Left lung (tissue), 10 donors: ENCODE results near the gene CRYBG3. TPM values are rescaled to one million over a fixed set of nuclear protein-coding genes. Genes with fewer than 3 reads are reported as not detected.

ENCODE experiments used
- ATAC-seq: fragments of 200-7000 bp; cut with Tn5 transposase; one replicate; pipeline ENCODE4 v1.9.1; 2020; ENCODE audit warnings: moderate library complexity
- DNase-seq, 4 donors: peaks; one replicate each; pipeline ENCODE4 v3.0.0-alpha.2; 2013 to 2020
- H3K27ac ChIP-seq, 2 donors: fragments of 200-600 bp; sonication (generic) in 1 of 2; one replicate each; pipeline versions ENCODE4 v1.5.0 to v1.8.0; 2020 to 2021
- H3K27me3 ChIP-seq, 2 donors: fragments of 200-600 bp; sonication (generic) in 1 of 2; one replicate each; pipeline versions ENCODE4 v1.5.0 to v1.8.0; 2020 to 2021
- H3K36me3 ChIP-seq, 2 donors: fragments of 200-600 bp; sonication (generic) in 1 of 2; one replicate each; pipeline versions ENCODE4 v1.5.0 to v1.8.0; 2020 to 2021
- H3K4me1 ChIP-seq, 2 donors: fragments of 200-600 bp; one replicate each; pipeline ENCODE4 v1.8.0; 2021
- H3K4me3 ChIP-seq, 2 donors: fragments of 200-600 bp; sonication (generic) in 1 of 2; one replicate each; pipeline versions ENCODE4 v1.5.0 to v1.8.0; 2020 to 2021; ENCODE audit warnings: mild to moderate bottlenecking in 1 of 2
- H3K9me3 ChIP-seq, 2 donors: fragments of 200-600 bp; sonication (generic) in 1 of 2; one replicate each; pipeline versions ENCODE4 v1.5.0 to v1.8.0; 2020 to 2021
- intact Hi-C, 2 donors: fragments of 100-400 bp; cut with DNase I; formaldehyde crosslinking; loops; one replicate each; pipeline versions ENCODE4 v1.11.2 to v1.14.2; 2022
- polyA plus RNA-seq, 6 donors: library from polyadenylated mRNA; unstranded; fragments of 120-200 nt; gene quantifications; one replicate each; pipeline ENCODE4 v1.2.1, GENCODE V29; 2013; ENCODE audit not compliant: insufficient read length in 6 of 6
- total RNA-seq, 2 donors: library from RNA; stranded (reverse); fragmentation: NEBNext Ultra II Directional; extraction: Animal tissue kit (Norgen Biotek cat#: 25700); gene quantifications; one replicate each; pipeline ENCODE4 v1.2.1, GENCODE V29; 2021
- TF ChIP-seq, protein P1 (sequence below), 2 donors: fragments of 200-600 bp; sonication (generic) in 1 of 2; IDR thresholded peaks; one replicate each; pipeline versions ENCODE4 v1.5.0 to v1.8.0; 2021; ENCODE audit warnings: antibody characterized with exemption in 2 of 2
- donor health status: DM: no; HTN: yes; CAD: no.
- donor health status: DM: no; HTN: no; CAD: no.

Gene CRYBG3
- total and polyA plus RNA-seq, 8 donors, result 24.2 to 38.4 (median 31.6) TPM

DNA sequence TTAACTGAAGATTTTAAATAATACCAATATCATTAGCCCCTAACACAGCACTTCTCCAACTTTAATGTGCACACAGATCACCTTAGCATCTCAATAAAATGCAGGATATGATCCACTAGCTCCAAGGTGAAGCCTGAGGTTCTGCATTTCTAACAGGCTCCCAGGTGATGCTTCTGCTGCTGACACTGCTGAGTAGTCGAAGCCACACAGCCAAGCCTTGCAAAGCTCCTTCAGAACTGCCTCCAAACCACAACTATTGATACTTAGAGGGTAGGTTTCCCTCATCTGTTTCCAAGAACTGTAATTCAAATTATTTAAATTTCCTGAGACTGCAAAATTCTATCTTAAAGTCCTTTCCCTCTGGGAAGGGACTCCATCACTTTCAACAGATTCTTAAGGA, 146.6 kb downstream of the CRYBG3 start:
- peaks cover 0 to 16% of the 10 kb centered on the region in 2 donors for H3K36me3 ChIP-seq
- DNase-seq (no peak), ATAC-seq (no peak)
- intact Hi-C loops, result no loop called here
- H3K9me3 ChIP-seq, result no peaks in the 10 kb centered on the region
- H3K27me3 ChIP-seq, result no peaks in the 10 kb centered on the region
- peaks cover 0 to 22% of the 10 kb centered on the region in 2 donors for H3K4me1 ChIP-seq
- H3K4me3 ChIP-seq, result no peak overlapping the region
- TF ChIP-seq, protein P1, sequence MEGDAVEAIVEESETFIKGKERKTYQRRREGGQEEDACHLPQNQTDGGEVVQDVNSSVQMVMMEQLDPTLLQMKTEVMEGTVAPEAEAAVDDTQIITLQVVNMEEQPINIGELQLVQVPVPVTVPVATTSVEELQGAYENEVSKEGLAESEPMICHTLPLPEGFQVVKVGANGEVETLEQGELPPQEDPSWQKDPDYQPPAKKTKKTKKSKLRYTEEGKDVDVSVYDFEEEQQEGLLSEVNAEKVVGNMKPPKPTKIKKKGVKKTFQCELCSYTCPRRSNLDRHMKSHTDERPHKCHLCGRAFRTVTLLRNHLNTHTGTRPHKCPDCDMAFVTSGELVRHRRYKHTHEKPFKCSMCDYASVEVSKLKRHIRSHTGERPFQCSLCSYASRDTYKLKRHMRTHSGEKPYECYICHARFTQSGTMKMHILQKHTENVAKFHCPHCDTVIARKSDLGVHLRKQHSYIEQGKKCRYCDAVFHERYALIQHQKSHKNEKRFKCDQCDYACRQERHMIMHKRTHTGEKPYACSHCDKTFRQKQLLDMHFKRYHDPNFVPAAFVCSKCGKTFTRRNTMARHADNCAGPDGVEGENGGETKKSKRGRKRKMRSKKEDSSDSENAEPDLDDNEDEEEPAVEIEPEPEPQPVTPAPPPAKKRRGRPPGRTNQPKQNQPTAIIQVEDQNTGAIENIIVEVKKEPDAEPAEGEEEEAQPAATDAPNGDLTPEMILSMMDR (IDR thresholded peaks at IDR 0.05), result no peak
- H3K27ac ChIP-seq, result no peak overlapping the region

GRCh38 chr3:97969541-97969940, 147.7 kb downstream of the CRYBG3 start:
- no peak for DNase-seq
- intact Hi-C loops, result no loop called here

DNA sequence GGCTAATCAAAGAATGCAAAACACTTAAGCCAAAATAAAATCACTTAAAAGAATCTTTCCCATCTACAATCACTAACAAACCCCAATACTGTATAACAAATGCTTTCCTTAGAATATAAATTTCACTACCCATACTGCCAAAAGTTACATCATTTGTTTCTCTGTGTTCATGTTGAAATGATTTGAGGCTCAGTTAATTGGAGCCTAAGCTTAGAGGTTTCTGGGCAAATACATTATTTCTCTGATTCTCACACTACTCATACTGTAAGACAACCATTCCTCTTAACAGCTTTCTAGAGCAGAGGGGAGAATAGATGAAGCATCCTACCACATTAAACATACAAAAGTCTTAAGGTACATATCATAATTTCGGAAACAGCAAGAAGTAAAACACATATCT, 148.3 kb downstream of the CRYBG3 start:
- Histone ChIP-seq H3K36me3 (peaks cover 0 to 16% of the 10 kb centered on the region in 2 donors), H3K27me3 (no peaks in the 10 kb centered on the region), H3K9me3 (no peaks in the 10 kb centered on the region), H3K4me1 (peaks cover 0 to 22% of the 10 kb centered on the region in 2 donors), H3K27ac (no peak overlapping the region), H3K4me3 (no peak overlapping the region)
- no peak for DNase-seq
- no peak for ATAC-seq
- intact Hi-C loops, result no loop called here
- TF ChIP-seq, protein P1 (IDR thresholded peaks at IDR 0.05), result no peak

More at GRCh38 chr3:97969541-97969940, 147.7 kb downstream of the CRYBG3 start:
- peaks cover 0 to 16% of the 10 kb centered on the region in 2 donors for H3K36me3 ChIP-seq
- no peaks in the 10 kb centered on the region for H3K27me3 ChIP-seq
- ATAC-seq, result no peak
- peaks cover 0 to 22% of the 10 kb centered on the region in 2 donors for H3K4me1 ChIP-seq
- H3K27ac ChIP-seq, result no peak overlapping the region
- TF ChIP-seq, protein P1 (IDR thresholded peaks at IDR 0.05), result no peak
- H3K9me3 ChIP-seq, result no peaks in the 10 kb centered on the region
- H3K4me3 ChIP-seq, result no peak overlapping the region

- H3K9me3 ChIP-seq, result no peaks in the 10 kb centered on the region
- peaks cover 0 to 22% of the 10 kb centered on the region in 2 donors for H3K4me1 ChIP-seq
- TF ChIP-seq, protein P1 (IDR thresholded peaks at IDR 0.05), result no peak
- ATAC-seq (no peak), DNase-seq (no peak)
- H3K4me3 ChIP-seq, result peak overlapping the region in 1 of 2 donors; percentile 72
- intact Hi-C loops, result no loop called here
- H3K27me3 ChIP-seq, result no peaks in the 10 kb centered on the region
- H3K36me3 ChIP-seq, result peaks cover 0 to 14% of the 10 kb centered on the region in 2 donors
- peak overlapping the region; percentile 74 to 82 for H3K27ac ChIP-seq
These were observed 149.3 kb downstream of the CRYBG3 start for GRCh38 chr3:97970956-97971620.

GRCh38 chr3:97971679-97972567, 150.1 kb downstream of the CRYBG3 start, which contains the start of gene RIOX2:
RIOX2 (minus strand) TSS chr3:97972431; CDS start chr3:97967593, 4,838 bp downstream.
- no peaks in the 10 kb centered on the region for H3K9me3 ChIP-seq
- intact Hi-C loops, result no loop called here

More at GRCh38 chr3:97971679-97972567, 150.1 kb downstream of the CRYBG3 start, which contains the start of gene RIOX2:
- Histone ChIP-seq H3K4me1 (peaks cover 0 to 22% of the 10 kb centered on the region in 2 donors), H3K36me3 (peaks cover 0 to 6% of the 10 kb centered on the region in 2 donors), H3K4me3 (peak within 1 kb of the TSS; percentile 72 to 82), H3K27me3 (no peaks in the 10 kb centered on the region), H3K27ac (peak within 1 kb of the TSS; percentile 74 to 82)
- ATAC-seq, result peak; percentile 98
- TF ChIP-seq, protein P1 (IDR thresholded peaks at IDR 0.05), result no peak
- DNase-seq, result peak; percentile 50 to 94 (median 78)
